ENCODE results near the gene CEP89. TPM values are rescaled to one million over a fixed set of nuclear protein-coding genes. Genes with fewer than 3 reads are reported as not detected.
A peak's percentile ranks its signal among the peaks of the same experiment; 100 is the strongest.
"Not testable (repeated sequence)": the region's sequence is repeated elsewhere in the genome, so short reads cannot be mapped to it uniquely, and the experiment has no call there.

Gene CEP89
- total RNA-seq, 1 donor from 2014 or later, result 15.4 TPM

DNA sequence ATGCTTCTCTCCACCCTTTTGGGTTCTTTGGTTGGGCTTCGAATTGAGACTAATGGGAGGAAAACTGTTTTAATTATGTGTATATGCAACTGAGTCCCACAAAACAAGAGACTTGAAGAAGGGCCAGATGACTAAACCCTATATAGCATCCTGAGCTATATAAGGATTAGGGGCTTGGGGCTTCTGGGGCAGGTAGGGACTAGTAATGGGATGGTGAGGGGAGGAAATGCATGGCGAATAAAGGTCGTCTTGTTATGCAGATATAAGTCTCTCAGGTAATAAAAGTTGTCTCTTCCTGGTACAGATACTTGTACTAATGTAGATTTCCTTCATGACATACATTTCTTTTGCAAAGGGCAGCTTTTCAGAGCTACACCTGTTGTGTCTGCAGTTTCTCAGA lies 99.4 kb downstream of the CEP89 start:
- no peak for DNase-seq (ENCODE audit: low spot score)

DNA sequence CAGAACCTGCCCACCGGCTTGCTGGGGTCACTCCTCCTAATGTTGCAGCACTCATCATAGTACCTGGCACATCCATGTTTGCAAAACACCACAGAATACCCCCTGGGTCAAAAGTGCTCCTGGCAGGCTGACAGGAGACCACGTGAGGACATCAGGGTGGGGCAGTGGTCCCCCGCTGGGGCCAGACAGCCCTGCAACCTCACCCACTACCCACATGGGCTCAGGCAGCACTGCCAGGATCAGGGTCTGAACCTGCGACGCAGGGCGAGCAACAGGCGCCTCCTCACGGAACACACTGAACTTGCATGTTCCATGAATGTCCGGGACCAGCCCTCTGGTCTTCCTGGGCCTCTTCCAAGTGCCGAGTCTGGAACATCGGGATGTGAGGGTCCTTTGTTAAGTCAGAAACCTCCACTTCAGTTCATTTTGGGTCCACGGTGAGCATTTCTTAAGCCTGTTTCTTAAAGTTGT lies 100.7 kb downstream of the CEP89 start:
- no peak for DNase-seq (ENCODE audit: low spot score)

DNA sequence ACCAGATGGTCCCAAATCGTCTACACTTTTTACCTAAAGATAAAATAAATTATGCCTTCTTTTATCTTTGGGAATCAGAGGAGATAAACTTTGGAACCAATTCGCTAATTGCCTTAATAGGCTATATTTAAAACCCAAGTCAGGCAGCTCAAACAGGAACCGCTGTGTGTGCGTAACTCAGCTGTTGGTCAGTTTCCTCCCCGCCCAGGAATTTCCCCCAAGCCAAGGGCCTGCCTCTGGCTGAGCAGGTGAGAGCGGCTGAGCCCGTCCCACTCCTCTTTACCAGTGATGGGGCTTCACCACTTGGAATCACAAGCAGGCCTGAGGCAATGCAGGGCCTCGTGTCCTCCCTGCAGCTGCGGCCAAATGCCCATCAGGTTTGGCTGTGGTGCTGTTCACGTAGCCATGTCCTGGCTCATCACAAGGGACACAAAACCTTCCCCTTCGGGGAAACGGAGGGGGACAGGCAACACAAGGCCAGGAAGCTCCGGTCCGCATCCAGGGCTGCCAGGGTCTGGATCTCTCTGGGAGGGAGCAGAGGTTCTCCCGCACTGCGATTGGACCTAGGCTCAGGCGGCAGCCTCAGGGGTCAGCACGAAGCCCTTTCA lies 101.7 kb downstream of the CEP89 start:
- peak; percentile 88 for DNase-seq (ENCODE audit: low spot score)

DNA sequence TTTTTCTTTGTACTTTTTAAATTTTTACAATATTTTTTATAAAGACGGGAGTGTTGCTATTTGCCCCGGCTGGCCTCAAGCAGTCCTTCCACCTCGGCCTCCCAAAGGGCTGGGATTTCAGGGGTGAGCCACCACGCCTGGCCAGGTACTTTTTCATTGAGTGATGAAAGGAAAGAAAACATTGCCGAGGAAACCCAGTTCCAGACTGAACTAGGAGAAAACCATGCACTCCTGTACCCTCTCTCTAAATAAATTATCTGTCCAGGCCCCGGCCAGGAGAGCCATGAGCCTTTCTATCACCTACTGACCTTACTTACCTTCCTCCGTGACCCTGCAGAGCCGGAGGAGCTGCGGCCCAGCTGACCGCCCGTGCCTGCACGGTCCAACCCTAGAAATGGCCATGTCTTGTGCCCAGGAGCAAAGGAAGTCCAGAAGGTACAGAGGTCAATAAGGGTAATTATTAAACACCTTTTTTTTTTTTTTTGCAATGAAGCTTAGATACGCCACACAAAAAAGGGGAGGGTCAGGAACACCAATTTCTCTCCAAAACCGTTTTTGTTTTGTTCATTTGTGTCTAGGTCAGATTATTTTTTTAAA lies 102.3 kb downstream of the CEP89 start, which contains the start of gene SLC7A9:
TSS of gene SLC7A9 (minus strand) at position 399 of the 597 bp plus-strand sequence. CDS start 1,233 bp downstream, outside the sequence.
- DNase-seq (ENCODE audit: low spot score), result peak; percentile 88

DNA sequence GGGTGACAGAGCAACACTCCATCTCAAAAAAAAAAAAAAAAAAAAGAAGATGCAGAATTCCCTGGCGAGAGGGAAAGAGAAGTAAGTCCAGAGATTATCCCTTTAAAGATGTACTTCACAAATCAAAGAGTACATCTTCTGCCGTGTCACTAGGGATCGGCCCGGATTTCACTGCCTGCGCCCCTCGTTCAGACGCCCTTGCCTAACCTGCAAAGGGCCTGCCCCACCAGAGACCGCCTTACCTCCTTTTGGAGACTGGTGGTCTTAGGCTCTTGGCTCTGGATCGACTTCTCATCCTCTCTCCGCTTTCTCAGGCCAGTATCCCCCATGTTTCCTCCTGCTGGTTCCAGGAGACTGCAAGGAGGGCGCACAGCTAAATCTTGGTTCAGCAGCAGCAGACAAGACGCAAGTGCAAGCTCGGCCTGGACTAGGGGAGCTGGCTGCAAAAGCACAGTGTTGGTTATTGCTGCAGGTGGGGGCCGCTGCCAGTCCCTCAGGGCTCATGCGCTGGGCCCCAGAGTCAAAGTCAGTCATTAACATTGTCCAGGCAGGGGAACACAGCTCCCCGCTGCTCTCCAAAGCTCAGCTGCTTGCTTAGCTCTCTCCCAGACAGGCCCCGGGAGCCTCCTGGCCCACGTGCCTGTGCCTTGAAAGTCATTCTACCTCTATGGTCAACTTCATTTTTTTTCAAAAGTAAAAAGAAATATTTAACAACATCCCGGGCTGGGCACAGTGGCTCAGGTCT lies 103.4 kb downstream of the CEP89 start:
- DNase-seq (ENCODE audit: low spot score), result peak; percentile 75

DNA sequence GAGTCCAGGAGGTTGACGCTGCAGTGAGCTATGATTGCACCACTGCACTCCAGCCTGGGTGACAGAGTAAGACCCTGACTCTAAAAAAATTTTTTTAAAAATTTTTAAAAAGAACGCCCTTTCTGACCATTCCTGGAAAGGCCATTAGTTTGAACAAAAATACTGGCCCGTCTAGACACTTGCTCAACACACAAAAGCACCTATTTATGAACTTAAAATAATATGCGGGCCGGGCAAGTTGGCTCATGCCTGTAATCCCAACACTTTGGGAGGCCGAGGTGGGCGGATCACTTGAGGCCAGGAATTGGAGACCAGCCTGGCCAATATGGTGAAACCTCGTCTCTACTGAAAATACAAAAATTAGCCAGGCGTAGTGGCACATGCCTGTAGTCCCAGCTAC lies 104.3 kb downstream of the CEP89 start:
- not testable (repeated sequence) for DNase-seq (ENCODE audit: low spot score)

DNA sequence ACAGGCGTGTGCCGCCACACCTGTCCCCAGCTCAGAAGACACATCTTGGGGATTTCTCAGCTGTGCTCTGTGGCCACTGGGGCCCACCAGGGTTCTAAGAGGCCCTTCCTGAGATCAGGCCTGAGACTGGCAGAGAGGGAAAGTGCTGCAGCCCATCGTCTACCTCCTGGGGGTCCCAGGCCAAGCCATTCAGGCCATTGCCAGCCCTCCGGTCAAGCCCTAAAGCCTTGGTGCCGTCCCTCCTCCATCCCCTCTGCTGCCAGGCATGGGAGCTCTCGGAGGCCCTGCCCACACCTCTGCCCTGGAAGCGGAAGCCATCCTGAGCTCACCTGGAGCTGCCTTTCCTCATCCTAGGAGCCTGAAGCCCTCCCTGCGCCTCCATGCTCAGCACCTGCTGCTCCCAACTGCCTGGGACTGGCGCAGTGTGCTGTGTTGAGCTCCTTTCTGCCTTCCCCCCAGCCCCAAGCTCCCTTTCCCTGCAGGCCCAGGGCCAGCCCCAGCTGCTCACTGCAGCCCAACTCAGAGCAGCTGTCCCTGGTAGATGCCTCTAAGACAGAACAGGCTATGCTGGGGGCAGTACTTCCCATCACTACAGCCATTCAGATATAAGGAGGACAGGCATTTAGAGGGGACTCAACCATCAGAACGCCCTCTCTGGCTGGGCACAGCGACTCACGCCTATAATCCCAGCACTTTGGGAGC lies 105.0 kb downstream of the CEP89 start:
- peak; percentile 75 for DNase-seq (ENCODE audit: low spot score)

DNA sequence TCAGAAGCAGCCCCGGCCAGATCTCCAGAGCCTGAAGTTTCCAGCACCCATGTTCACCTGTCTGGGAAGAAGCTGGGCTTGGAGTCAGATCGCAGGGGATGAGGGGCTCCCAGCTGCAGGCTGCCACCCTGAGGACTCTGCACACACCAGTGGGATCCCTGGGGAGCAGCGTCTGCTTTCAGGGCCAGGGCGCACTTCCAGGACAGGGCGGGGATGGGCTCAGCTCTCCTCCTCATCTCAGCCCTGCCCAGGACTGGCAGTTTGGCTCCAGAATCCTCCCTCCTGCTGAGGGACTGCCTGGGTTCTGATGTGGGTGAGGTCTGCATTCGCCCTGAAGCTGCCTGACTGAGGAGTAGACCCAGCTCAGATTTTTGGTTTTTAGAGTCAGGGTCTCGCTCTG lies 105.7 kb downstream of the CEP89 start:
- DNase-seq (ENCODE audit: low spot score), result no peak

DNA sequence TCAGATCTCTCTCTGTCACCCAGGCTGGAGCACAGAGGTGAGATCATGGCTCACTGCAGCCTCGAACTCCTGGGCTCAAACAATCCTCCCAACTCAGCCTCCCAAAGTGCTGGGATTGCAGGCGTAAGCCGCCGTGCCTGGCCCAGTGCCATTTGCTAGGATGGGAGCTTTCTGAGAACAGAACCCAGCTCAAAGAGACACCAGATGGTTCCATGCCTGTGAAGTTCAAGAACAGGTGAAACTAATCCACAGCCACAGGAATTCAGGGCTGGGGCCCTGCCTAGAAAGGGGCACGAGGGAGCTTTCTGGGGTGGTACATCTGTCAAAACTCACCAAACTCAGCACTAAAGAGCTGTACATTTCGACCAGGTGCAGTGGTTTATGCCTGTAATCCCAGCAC lies 106.4 kb downstream of the CEP89 start:
- no peak for DNase-seq (ENCODE audit: low spot score)

DNA sequence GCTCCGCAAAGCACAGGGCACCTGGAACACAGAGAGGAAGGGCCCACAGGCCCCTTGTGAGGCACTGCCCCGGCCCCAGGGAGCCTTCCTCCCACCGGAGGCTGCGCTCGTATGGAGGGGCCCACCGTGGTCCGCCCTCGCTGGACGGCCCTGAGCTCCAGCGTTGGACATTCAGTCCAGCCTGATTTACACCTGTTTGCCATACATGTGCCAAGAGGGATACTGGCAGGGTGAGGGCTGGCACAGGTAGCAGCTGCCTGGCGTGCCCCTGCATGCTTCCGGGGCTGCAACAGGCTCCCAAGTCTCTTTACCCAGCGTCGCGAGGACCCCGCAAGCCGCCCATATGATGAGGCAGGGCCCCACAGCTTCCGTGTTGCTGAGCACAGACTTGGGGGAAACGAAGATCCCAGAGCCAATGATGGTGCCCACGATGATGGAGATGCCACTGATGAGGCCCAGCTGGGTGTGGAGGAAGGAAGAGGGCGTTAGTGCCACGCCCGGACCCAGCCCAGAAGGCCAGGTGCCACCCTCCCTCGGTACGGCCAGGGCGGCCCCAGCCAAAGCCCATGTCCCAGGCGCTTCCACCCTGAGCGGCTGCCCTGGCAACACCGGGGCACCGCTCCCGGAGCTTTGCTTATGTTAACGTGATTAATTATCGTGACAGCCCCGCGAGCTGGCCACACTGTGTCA lies 107.3 kb downstream of the CEP89 start:
- DNase-seq (ENCODE audit: low spot score), result peak; percentile 37

DNA sequence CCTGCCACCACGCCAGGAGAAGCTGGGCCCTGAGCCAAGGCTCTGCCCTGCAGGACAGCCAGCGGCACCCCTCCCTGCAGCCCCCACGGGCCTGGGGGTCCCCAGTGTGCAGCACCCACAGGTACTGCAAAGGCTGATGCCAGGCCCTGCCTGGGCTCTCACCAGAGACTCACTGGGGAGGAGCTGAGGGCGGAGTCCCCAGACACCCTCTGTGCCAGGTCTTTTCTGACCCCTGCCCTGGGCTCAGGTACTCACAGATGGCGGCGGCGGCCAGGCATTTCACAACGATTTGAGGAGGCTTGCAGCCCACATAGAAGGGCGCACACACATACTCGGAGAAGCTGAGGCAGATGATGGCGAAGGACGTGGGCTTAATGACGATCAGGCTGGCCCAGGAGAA lies 107.9 kb downstream of the CEP89 start:
- peak; percentile 57 for DNase-seq (ENCODE audit: low spot score)

DNA sequence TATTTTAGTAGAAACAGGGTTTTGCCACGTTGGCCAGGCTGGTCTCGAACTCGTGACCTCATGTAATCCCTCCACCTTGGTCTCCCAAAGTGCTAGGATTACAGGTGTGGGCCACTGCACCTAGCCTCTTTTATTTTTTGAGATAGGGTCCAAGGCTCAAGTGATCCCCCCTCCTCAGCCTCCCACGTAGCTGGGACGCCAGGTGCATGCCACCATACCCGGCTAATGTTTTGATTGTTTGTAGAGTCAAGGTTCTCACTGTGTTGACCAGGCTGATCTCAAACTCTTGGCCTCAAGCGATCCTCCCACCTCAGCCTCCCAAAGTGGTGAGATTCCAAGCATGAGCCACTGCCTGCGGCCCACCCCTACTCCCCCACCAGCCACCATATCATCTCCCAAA lies 108.5 kb downstream of the CEP89 start:
- peak; percentile 74 for DNase-seq (ENCODE audit: low spot score)

DNA sequence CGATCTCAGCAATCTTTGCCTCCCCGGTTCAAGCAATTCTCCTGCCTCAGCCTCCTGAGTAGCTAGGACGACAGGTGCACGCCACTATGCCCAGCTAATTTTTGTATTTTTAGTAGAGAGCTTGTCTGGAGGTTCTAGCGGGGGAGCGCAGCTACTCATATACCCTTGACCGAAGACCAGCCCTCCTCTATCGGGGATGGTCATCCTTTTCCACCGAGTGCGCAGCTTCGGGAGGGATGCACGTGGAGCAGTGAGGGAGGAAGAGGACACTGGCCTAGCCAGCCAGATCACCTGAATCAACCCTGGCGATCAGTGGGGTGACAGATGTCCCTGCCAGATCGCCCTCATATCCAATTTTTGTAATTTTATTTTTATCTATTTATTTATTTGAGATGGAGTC lies 109.0 kb downstream of the CEP89 start:
- peak; percentile 53 for DNase-seq (ENCODE audit: low spot score)

DNA sequence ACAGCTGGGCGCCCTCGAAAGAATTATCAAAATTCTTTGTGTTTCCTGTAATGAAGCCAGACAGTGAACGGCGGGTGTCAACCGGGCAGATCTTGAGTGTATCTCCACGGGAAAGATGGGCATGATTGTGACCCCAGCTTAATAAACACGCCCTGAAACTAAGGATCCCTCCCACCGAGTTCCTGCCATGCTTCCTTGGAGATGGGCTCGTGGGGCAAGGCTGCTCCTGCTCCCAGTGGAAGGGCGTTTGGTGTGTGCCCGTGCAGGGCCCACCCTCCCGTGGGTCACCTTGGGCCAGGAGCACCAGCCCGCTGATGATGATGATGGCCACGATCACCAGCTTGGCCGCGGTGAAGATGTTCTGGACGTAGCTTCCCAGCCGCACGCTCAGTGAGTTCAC lies 109.6 kb downstream of the CEP89 start:
- DNase-seq (ENCODE audit: low spot score), result peak; percentile 55

DNA sequence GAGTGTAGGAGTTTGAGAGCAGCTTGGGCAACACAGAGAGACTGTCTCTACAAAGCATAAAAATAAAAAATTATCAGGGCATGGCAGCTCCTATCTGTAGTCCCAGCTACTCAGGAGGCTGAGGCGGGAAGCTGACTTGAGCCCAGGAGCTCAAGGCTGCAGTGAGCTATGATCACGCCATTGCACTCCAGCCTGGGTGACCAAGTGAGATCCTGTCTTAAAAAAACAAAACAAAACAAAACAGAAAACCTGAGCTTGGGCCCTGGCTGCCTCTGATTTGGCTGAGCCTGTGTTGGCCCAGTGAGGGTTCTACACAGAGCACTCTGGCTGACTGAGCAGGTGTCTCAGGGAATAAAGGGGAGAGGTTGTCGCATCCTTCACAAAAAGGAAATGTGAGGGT lies 110.2 kb downstream of the CEP89 start:
- DNase-seq (ENCODE audit: low spot score), result no peak

DNA sequence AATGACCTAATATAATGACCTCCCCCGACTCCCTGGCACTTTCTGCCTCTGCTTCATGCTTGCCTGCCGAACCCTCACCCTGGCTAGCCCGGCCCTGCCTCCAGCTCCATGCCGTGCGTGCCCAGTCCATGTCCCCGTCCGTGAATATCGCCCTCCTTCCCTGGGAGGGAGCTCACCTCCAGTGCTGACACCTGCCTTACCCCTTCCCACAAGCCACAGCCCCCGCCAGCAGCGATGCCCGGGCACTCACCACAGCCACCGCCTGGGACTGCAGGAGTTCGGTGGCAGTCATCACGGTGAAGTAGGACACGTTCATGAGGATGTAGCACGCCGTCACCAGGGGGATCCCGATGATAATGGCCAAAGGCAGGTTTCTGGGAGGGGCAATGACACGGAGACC lies 112.2 kb downstream of the CEP89 start:
- DNase-seq (ENCODE audit: low spot score), result peak; percentile 77

DNA sequence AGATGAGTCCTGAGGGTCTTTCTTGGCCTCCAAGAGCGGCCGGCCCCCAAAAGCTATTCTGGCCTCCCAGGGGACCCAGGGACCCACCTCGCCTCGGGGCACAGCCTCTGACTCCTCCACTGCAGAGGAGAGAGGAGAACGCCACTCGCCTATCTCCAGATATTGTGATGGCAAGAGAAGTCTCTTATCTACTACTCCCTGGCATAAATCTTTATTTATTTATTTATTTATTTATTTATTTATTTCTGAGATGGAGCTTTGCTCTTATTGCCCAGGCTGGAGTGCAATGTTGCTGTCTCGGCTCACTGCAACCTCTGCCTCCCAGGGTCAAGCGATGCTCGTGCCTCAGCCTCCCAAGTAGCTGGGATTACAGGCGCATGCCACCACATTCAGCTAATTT lies 113.2 kb downstream of the CEP89 start:
- no peak for DNase-seq (ENCODE audit: low spot score)

DNA sequence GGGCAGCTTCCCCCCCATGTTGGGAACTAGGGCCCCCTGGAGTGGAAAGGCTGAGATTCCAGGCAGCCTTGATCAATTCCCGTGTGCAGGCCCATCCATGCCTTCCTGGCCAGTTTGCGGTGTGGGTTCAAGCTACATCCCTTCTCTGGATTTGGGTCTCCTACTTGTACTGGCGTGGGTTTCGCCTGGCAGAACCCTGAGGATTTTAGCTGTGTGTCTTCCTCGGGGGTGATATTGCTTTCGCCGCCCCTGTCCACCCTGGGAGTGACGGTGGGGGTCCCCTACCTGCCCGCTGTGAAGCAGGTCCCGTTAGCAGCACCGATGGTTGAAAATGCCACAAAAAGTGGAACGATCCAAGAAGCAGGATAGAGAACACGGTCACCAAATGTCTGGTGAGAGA lies 113.6 kb downstream of the CEP89 start:
- DNase-seq (ENCODE audit: low spot score), result peak; percentile 60

DNA sequence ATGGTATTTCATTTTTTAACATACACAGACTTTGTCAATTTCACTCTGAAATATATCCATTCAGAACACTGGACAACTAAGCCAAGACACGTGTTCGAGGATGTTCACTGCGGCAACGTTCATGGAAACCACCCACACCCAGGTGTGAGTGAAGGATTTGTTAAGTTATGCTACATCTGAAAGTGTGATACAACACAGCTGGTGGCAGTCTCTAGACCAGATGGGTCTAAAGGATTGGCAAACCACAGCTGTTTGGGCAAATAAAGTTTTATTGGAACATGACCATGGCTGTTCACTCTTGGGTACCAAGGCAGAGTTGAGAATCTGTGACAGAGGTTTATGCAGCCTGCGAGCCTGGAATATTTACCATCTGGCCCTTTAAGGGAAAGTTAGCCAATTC lies 114.2 kb downstream of the CEP89 start:
- peak; percentile 11 for DNase-seq (ENCODE audit: low spot score)

DNA sequence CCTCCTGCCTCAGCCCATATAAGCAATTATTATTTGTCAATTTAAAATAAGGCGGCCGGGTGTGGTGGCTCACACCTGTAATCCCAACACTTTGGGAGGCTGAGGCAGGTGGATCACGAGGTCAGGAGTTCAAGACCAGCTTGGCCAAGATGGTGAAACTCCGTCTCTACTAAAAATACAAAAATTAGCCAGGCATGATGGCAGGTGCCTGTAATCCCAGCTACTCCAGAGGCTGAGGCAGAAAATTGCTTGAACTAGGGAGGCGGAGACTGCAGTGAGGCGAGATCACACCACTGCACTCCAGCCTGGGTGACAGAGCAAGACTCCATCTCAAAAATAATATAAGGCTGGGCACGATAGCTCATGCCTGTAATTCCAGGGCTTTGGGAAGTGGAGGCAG lies 114.9 kb downstream of the CEP89 start:
- DNase-seq (ENCODE audit: low spot score), result peak; percentile 55

DNA sequence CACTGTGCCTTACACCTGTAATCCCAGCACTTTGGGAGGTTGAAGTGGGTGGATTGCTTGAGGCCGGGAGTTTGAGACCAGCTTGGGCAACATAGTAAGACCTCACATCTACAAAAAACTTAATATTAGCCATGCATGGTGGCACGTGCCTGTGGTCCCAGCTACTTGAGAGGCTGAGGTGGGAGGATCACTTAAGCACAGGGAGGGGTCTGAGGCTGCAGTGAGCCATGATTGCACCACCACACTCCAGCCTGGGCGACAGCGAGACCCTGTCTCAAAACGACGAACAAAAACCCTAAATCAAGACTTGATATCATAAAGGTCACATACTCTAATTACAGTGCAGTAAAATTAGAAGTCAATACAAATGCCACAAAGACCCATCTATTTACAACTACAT lies 119.5 kb downstream of the CEP89 start:
- DNase-seq (ENCODE audit: low spot score), result peak; percentile 11

Measured in mesenteric fat pad (tissue), 1 donor.